H9 (cell line): ENCODE data around the gene TBL1X. TPM values are rescaled to one million over a fixed set of nuclear protein-coding genes. Genes with fewer than 3 reads are reported as not detected.
A peak's percentile ranks its signal among the peaks of the same experiment; 100 is the strongest.

Experiments
- DNase-seq: peaks from one replicate; pipeline ENCODE4 v3.0.0-alpha.2; 2017
- H2AFZ ChIP-seq: one replicate; pipeline ENCODE4 v1.6.1; 2013; ENCODE audit warnings: mild to moderate bottlenecking, low read length, control low read depth, moderate library complexity
- H2AK5ac ChIP-seq: 2 replicates; pipeline ENCODE4 v1.6.1; 2013; ENCODE audit warnings: low read length, control low read depth, mixed read lengths; ENCODE audit not compliant: insufficient read length
- H2BK120ac ChIP-seq: one replicate; pipeline ENCODE4 v1.6.1; 2013; ENCODE audit warnings: low read depth, mild to moderate bottlenecking, low read length, control low read depth, inconsistent platforms; ENCODE audit not compliant: poor library complexity, severe bottlenecking
- H2BK12ac ChIP-seq: 2 replicates; pipeline ENCODE4 v1.6.1; 2013; ENCODE audit warnings: low read length, control low read depth, mixed read lengths, low read depth; ENCODE audit not compliant: insufficient read length
- H2BK15ac ChIP-seq: 2 replicates; pipeline ENCODE4 v1.6.1; 2013; ENCODE audit warnings: low read depth, low read length, control low read depth
- H2BK20ac ChIP-seq: one replicate; pipeline ENCODE4 v1.6.1; 2013; ENCODE audit warnings: low read depth, mild to moderate bottlenecking, low read length, control low read depth, inconsistent platforms; ENCODE audit not compliant: poor library complexity, severe bottlenecking
- H2BK5ac ChIP-seq: 2 replicates; pipeline ENCODE4 v1.6.1; 2013; ENCODE audit warnings: low read length, control low read depth, mixed read lengths; ENCODE audit not compliant: insufficient read length
- H3K14ac ChIP-seq: 2 replicates; pipeline ENCODE4 v1.6.1; 2013; ENCODE audit warnings: low read length, control low read depth; ENCODE audit not compliant: insufficient read depth
- H3K18ac ChIP-seq: 2 replicates; pipeline ENCODE4 v1.6.1; 2013; ENCODE audit warnings: low read depth, mild to moderate bottlenecking, mixed read lengths, low read length, control low read depth; ENCODE audit not compliant: insufficient read length
- H3K23ac ChIP-seq: 2 replicates; pipeline ENCODE4 v1.6.1; 2013; ENCODE audit warnings: low read length, control low read depth, mixed read lengths, low read depth; ENCODE audit not compliant: insufficient read length
- H3K23me2 ChIP-seq: 2 replicates; pipeline ENCODE4 v1.6.1; 2013; ENCODE audit warnings: low read depth, mild to moderate bottlenecking, mixed read lengths, low read length, control low read depth; ENCODE audit not compliant: insufficient read length, poor library complexity, severe bottlenecking
- H3K27ac ChIP-seq: 2 replicates; pipeline ENCODE4 v1.5.1; 2013; ENCODE audit warnings: low read length, control low read depth, mixed read lengths, low read depth; ENCODE audit not compliant: insufficient read length
- H3K27me3 ChIP-seq: 2 replicates; pipeline ENCODE4 v1.6.1; 2013; ENCODE audit warnings: low read length, control low read depth, inconsistent platforms; ENCODE audit not compliant: insufficient read depth
- H3K4ac ChIP-seq: 2 replicates; pipeline ENCODE4 v1.6.1; 2013; ENCODE audit warnings: low read depth, mild to moderate bottlenecking, control low read depth, inconsistent platforms, low read length, moderate library complexity
- H3K4me1 ChIP-seq: 2 replicates; pipeline ENCODE4 v1.6.1; 2013; ENCODE audit warnings: low read length, control low read depth, inconsistent platforms; ENCODE audit not compliant: insufficient read depth
- H3K4me2 ChIP-seq: 2 replicates; pipeline ENCODE4 v1.6.1; 2013; ENCODE audit warnings: low read length, control low read depth, mixed read lengths; ENCODE audit not compliant: insufficient read length, insufficient read depth
- H3K56ac ChIP-seq: 2 replicates; pipeline ENCODE4 v1.6.1; 2013; ENCODE audit warnings: low read depth, mild to moderate bottlenecking, mixed read lengths, low read length, control low read depth; ENCODE audit not compliant: insufficient read length
- H3K79me1 ChIP-seq: 2 replicates; pipeline ENCODE4 v1.6.1; 2013; ENCODE audit warnings: low read depth, mild to moderate bottlenecking, moderate library complexity, low read length, control low read depth, inconsistent platforms; ENCODE audit not compliant: insufficient read depth, poor library complexity, severe bottlenecking
- H3K79me2 ChIP-seq: 2 replicates; pipeline ENCODE4 v1.6.1; 2013; ENCODE audit warnings: low read length, control low read depth, inconsistent platforms; ENCODE audit not compliant: insufficient read depth
- H3K9ac ChIP-seq: 2 replicates; pipeline ENCODE4 v1.6.1; 2013; ENCODE audit warnings: low read length, control low read depth, mixed read lengths; ENCODE audit not compliant: insufficient read length; ENCODE audit errors: extremely low read depth
- H3K9me3 ChIP-seq: one replicate; pipeline ENCODE4 v1.6.1; 2013; ENCODE audit warnings: low read depth, low read length, inconsistent platforms; ENCODE audit not compliant: control insufficient read depth
- H3T11ph ChIP-seq: one replicate; pipeline ENCODE4 v1.6.1; 2013; ENCODE audit warnings: mild to moderate bottlenecking, low read length, control low read depth, inconsistent platforms
- H4K20me1 ChIP-seq: one replicate; pipeline ENCODE4 v1.6.1; 2013; ENCODE audit not compliant: control insufficient read depth, insufficient read length, insufficient read depth
- H4K5ac ChIP-seq: 2 replicates; pipeline ENCODE4 v1.6.1; 2013; ENCODE audit warnings: low read depth, mild to moderate bottlenecking, mixed read lengths, low read length, control low read depth; ENCODE audit not compliant: insufficient read length
- H4K8ac ChIP-seq: replicated peaks from 2 replicates; pipeline ENCODE4 v1.6.1; 2013; ENCODE audit warnings: low read length, control low read depth, mixed read lengths, low read depth; ENCODE audit not compliant: insufficient read length
- H4K91ac ChIP-seq: 2 replicates; pipeline ENCODE4 v1.6.1; 2013; ENCODE audit warnings: low read depth, mild to moderate bottlenecking, moderate library complexity, mixed read lengths, low read length, control low read depth; ENCODE audit not compliant: insufficient read length
- H3K27ac Mint-ChIP-seq, 3 experiments: 2 replicates in 2 of 3; 3 replicates in 1 of 3; pipeline ENCODE4 v1.8.0; 2020 to 2021; ENCODE audit warnings: mixed read lengths in 3 of 3, mild to moderate bottlenecking in 1 of 3, moderate library complexity in 1 of 3
- H3K27me3 Mint-ChIP-seq: 2 replicates; pipeline ENCODE4 v1.8.0; 2021; ENCODE audit warnings: low read depth, mild to moderate bottlenecking, moderate library complexity, mixed read lengths
- H3K36me3 Mint-ChIP-seq, 3 experiments: 2 replicates in 2 of 3; 3 replicates in 1 of 3; pipeline ENCODE4 v1.8.0; 2020 to 2021; ENCODE audit warnings: low read depth in 3 of 3, mixed read lengths in 3 of 3; ENCODE audit not compliant: insufficient read depth in 1 of 3
- H3K4me1 Mint-ChIP-seq, 2 experiments: 2 replicates each; pipeline ENCODE4 v1.8.0; 2020; ENCODE audit warnings: mixed read lengths in 2 of 2
- H3K4me3 Mint-ChIP-seq, 2 experiments: 2 replicates in 1 of 2; 3 replicates in 1 of 2; pipeline ENCODE4 v1.8.0; 2020 to 2021; ENCODE audit warnings: mild to moderate bottlenecking in 2 of 2, mixed read lengths in 2 of 2, moderate library complexity in 1 of 2
- H3K9me3 Mint-ChIP-seq, 2 experiments: 2 replicates in 1 of 2; 3 replicates in 1 of 2; pipeline ENCODE4 v1.8.0; 2020; ENCODE audit warnings: mild to moderate bottlenecking in 2 of 2, mixed read lengths in 2 of 2, moderate library complexity in 1 of 2
- CTCF ChIP-seq: fragments of 200-600 bp; sonication (generic); conservative IDR thresholded peaks from 3 replicates; pipeline ENCODE4 v1.8.0; 2021; ENCODE audit warnings: antibody characterized with exemption, mild to moderate bottlenecking
- WGBS: extraction: QIAGEN DNeasy Blood & Tissue Kit; methylation state at CpG from one replicate; pipeline ENCODE4 v1.1.7; 2013; ENCODE audit warnings: missing lambda C conversion rate, low lambda C conversion rate, mixed read lengths; ENCODE audit not compliant: insufficient read length; ENCODE audit errors: extremely low coverage; 5-methylcytosine and 5-hydroxymethylcytosine counted together
- total RNA-seq: library from RNA; stranded (reverse); gene quantifications from 2 replicates; pipeline ENCODE4 v1.2.1, GENCODE V29; 2021

TBL1X gene
- total RNA-seq, 1 experiment from 2014 or later = 24.1 TPM

GRCh38 chrX:9765737-9766097 is 300.9 kb downstream of the TBL1X start, which contains the start of gene GPR143:
GPR143 (minus strand) TSS chrX:9765847; CDS start chrX:9765817, 30 bp downstream.
- Histone ChIP-seq H2BK5ac (no peak within 1 kb of the TSS), H3K23me2 (peaks cover 4% of the 10 kb centered on the region), H3K18ac (peak within 1 kb of the TSS; percentile 70), H3K79me2 (peaks cover 1% of the 10 kb centered on the region; the same call in 1 of the 2 replicates), H3K14ac (peak within 1 kb of the TSS; percentile 88), H3K4me2 (peak within 1 kb of the TSS; percentile 36), H3K27me3 (no peaks in the 10 kb centered on the region), H3K9ac (peak within 1 kb of the TSS; percentile 42), H4K5ac (no peak within 1 kb of the TSS), H4K8ac (no peak within 1 kb of the TSS), H3K27ac (no peak within 1 kb of the TSS), H3K23ac (no peak within 1 kb of the TSS), H2AK5ac (no peak within 1 kb of the TSS), H3K79me1 (no peaks in the 10 kb centered on the region), H3K4me1 (peaks cover 2% of the 10 kb centered on the region; the same call in 1 of the 2 replicates), H3K56ac (no peak within 1 kb of the TSS), H2AFZ (no peak within 1 kb of the TSS), H2BK15ac (no peak within 1 kb of the TSS), H2BK120ac (no peak within 1 kb of the TSS), H3T11ph (no peak within 1 kb of the TSS), H2BK20ac (no peak within 1 kb of the TSS), H2BK12ac (peak within 1 kb of the TSS; percentile 77), H4K20me1 (no peaks in the 10 kb centered on the region), H3K9me3 (no peaks in the 10 kb centered on the region), H4K91ac (no peak within 1 kb of the TSS), H3K4ac (no peak within 1 kb of the TSS)
- TF ChIP-seq CTCF = no peak
- peak; percentile 55 for DNase-seq
- Mint-ChIP-seq H3K4me1 (peaks cover 0 to 13% of the 10 kb centered on the region in 2 experiments; a peak in 3 of 4 replicates), H3K4me3 (peak within 1 kb of the TSS; percentile 62 to 69), H3K27ac (no peak within 1 kb of the TSS), H3K27me3 (peaks cover 6% of the 10 kb centered on the region), H3K9me3 (peaks cover 18 to 47% of the 10 kb centered on the region in 2 experiments), H3K36me3 (peaks cover 0 to 8% (median 4%) of the 10 kb centered on the region in 3 experiments; a peak in 3 of 7 replicates)
- WGBS = no CpG with 5 or more reads among the region's 26 CpGs
